Hepatocyte (in vitro differentiated cells): ENCODE measurements around the gene COL20A1.

Experiments used
- CTCF ChIP-seq: fragments of 200-600 bp; sonication (generic); IDR thresholded peaks from 2 replicates; pipeline ENCODE4 v1.5.1; 2016; ENCODE audit warnings: antibody characterized with exemption, mild to moderate bottlenecking; ENCODE audit not compliant: poor library complexity
- EZH2 ChIP-seq: fragments of 200-600 bp; sonication (generic); IDR thresholded peaks from 2 replicates; pipeline ENCODE4 v1.6.1; 2016; ENCODE audit warnings: antibody characterized with exemption, mild to moderate bottlenecking, borderline replicate concordance

GRCh38 chr20:63270606-63271325, 22.2 kb upstream of the COL20A1 start:
- TF ChIP-seq CTCF, result no peak
- TF ChIP-seq EZH2, result no peak
